ENCODE measurements around the gene GOLGA8A.

DNA sequence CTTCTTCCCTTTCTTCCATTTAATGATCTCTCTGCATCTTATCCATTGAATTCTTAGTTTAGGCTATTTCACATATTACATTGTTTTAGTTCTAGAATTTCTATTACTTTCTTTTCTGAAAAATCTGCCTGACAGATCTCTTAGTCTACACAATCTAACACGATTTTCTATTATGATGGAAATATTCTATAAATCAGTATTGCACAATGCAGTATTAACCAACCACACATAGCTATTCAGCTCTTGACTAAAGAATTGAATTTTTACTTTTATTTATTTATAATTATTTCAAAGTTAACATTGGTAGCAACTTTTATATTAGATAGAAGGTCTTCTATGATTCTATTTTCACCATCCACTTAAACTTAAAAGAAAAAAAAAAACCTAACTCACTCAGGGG is 36.2 kb upstream of the GOLGA8A start:
- TF ChIP-seq, protein P1, sequence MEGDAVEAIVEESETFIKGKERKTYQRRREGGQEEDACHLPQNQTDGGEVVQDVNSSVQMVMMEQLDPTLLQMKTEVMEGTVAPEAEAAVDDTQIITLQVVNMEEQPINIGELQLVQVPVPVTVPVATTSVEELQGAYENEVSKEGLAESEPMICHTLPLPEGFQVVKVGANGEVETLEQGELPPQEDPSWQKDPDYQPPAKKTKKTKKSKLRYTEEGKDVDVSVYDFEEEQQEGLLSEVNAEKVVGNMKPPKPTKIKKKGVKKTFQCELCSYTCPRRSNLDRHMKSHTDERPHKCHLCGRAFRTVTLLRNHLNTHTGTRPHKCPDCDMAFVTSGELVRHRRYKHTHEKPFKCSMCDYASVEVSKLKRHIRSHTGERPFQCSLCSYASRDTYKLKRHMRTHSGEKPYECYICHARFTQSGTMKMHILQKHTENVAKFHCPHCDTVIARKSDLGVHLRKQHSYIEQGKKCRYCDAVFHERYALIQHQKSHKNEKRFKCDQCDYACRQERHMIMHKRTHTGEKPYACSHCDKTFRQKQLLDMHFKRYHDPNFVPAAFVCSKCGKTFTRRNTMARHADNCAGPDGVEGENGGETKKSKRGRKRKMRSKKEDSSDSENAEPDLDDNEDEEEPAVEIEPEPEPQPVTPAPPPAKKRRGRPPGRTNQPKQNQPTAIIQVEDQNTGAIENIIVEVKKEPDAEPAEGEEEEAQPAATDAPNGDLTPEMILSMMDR (IDR thresholded peaks at IDR 0.05) = no peak
- TF ChIP-seq POLR2A (IDR thresholded peaks at IDR 0.05) = no peak

Measured in body of pancreas (tissue), 4 donors.